Iris pigment epithelial cell (primary cell): Measurements from ENCODE around the gene COL9A3.

Experiments used
- DNase-seq: peaks from one replicate; pipeline ENCODE4 v3.0.0-alpha.2; 2011; ENCODE audit warnings: low read depth

The COL9A3 gene

DNA sequence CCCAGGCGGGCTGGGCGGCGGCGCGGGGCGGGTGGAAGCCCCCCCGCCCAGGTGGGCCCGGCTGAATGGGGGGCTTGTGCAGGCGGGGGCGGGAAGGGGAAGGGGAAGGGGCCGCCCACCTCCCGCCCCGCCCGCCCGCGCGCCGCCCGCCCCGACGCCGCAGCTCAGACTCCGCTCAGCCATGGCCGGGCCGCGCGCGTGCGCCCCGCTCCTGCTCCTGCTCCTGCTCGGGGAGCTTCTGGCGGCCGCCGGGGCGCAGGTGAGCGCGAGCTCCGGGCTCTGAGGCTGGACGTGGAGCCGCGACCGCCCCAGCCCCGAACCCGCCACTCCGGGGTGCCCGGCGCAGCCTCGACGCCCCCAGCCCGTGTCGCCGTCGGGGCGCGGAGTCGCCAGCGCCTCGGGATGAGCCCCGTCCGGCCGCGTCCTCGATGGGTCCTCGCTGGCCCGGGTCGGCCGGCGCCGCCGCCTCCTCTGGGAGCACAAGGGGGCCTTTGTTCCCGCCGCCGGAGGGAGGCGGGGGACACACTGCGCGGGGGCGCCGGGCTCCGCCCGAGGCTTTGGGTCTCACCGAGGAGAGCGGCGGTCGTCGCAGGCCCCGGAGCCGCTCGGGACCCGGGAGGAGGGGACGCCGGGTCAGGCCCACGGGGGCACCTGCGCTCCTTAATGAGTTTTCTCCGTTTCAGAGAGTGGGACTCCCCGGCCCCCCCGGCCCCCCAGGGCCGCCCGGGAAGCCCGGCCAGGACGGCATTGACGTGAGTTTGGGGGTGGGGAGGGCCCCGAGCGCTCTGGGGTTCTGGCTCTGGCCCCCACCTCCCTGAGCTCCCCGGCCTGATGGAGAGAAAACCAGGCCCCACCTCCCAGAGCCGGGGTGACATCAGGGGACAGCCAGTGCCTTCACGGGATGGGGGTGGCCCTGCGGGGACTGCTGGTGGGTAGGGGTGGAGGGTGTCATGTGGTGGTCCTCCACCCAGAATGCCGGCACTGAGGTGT, at the start of gene COL9A3:
TSS of gene COL9A3 (plus strand) at position 167 of the 990 bp plus-strand sequence. CDS start at position 182, 15 bp downstream.
- DNase-seq = no peak

- no peak for DNase-seq
Observed at GRCh38 chr20:62768234-62768546, 48.7 kb upstream of the COL9A3 start.

DNA sequence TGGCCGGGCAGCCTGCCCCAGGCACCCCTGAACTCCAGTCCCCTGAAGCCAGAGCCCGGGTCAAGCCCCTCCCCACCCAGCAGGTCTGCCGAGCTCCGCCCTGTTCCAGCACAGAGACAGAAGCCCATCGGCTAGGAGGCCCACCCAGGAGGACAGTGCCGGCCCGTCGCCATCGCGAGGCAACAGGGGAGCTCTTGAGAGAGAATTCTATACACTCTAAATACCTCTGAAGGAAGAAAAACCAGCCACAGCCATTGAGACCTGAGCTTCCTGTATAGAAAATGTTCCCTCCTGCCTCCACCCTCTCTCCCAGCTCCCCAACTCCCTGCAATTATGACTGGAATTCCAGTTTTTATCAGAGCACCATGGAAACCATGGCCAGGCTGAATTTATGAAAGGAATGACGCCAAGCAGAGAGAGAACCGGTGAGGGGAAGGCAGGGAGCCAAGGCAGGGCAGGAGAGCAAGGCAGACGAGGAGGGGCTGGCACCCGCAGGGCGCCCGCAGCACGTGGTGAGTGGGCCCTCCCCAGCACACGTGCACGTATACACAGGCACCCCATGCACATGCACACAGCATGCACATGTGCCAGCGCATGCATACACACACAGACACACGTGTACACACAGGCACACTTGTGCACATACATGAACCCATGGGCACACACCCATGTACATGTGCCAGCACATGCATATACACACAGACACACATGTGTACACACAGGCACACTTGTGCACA, 48.1 kb upstream of the COL9A3 start:
- peak; percentile 39 for DNase-seq

GRCh38 chr20:62769346-62770071, 47.3 kb upstream of the COL9A3 start:
- DNase-seq = no peak

- no peak for DNase-seq
Observed at GRCh38 chr20:62770111-62770910, 46.5 kb upstream of the COL9A3 start.

DNA sequence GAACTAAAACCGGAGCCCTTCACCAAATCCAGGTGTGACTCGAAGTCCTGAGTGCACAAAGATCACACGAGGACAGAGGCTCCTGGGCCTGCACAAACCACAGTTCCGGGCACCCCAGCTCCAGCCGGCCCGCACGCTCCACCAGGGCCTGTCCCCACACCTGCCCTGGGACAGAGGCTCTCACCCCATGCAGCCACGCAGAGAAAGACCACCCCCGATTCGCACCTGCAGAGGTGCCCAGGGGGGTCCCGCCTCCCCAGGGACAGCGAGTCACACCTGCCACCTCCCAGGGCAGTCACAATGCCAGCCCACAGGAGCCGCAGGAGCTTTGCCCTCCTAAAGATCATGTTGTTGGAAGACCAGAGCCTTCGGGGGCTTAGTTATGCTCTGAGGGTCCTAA, 45.9 kb upstream of the COL9A3 start:
- no peak for DNase-seq

- no peak for DNase-seq
Observed at GRCh38 chr20:62771396-62772102, 45.3 kb upstream of the COL9A3 start.

GRCh38 chr20:62772103-62772611, 44.7 kb upstream of the COL9A3 start:
- DNase-seq = no peak

GRCh38 chr20:62772619-62772989, 44.2 kb upstream of the COL9A3 start:
- no peak for DNase-seq

GRCh38 chr20:62772990-62773844, 43.6 kb upstream of the COL9A3 start:
- DNase-seq = no peak

DNA sequence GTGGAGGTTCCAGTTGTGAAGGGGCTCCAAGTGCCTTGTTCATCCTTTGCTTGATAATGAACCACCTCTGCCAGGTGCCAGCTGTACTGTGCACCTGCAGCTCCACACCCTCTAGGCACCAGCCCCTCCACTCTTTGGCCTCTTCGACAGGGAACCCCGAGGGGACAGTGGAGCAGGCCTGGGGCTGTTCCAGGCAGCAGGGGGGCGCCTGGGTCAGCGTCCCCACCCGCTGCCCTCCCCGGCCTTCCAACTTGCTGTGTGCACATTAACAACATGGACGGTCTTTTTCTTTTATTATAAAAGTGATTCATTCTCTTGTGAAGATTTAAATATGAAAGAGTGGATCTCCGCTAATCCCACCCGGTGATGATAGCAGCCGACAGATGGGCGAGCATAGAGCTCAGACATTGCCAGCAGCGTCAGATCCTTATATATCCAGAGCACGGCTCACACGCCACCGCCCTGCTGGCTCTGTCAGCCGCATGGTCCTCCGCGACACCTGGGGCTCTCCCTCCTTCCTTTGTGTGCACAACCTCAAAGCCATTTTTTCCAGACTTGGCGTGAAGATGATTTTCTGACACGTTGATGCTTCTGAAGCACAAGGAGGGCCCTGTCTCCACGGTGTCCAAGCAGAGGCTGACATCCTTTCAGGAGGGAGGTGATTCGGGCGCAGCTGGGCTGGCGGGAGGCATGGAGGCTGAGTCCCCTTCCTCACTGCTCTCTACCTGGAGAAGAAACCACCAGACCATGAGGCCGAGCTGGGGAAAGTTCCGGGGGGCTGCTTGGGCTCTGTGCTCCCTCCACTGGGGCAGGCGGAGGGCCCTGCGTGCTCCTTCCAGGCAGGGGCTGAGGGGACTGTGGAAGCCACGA, 42.8 kb upstream of the COL9A3 start:
- DNase-seq = no peak

DNA sequence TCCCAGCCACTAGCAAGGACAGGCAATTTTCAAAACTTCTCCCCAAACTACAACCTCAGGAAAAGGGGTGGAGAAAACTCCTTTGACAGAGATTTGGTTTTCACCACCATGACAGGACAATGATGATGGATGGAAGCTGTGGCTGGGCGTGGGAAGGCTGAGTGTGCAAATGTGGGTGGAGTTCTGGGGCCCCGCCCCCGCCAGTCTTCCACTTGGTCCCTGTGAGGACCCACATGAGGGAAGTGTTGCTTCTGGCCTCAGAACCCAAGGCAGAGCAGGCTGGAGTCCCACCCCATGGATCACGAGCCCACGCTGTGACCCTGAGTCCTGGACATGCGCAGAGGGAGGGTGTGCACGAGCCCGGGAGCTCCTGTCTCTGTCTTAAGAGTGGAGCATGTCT, 42.1 kb upstream of the COL9A3 start:
- DNase-seq = no peak

GRCh38 chr20:62775206-62775605, 41.6 kb upstream of the COL9A3 start:
- DNase-seq = no peak

- no peak for DNase-seq
Observed at GRCh38 chr20:62776035-62776691, 40.7 kb upstream of the COL9A3 start.

- no peak for DNase-seq
Observed at GRCh38 chr20:62776692-62777527, 39.9 kb upstream of the COL9A3 start.

GRCh38 chr20:62777528-62777830, 39.4 kb upstream of the COL9A3 start:
- no peak for DNase-seq

- no peak for DNase-seq
Observed at GRCh38 chr20:62778058-62778457, 38.8 kb upstream of the COL9A3 start.
